ENCODE measurements around the gene EXOSC5.
"Not testable (repeated sequence)": the region's sequence is repeated elsewhere in the genome, so short reads cannot be mapped to it uniquely, and the experiment has no call there.

EXOSC5 gene

GRCh38 chr19:41391618-41392017, 5.5 kb downstream of the EXOSC5 start:
- DNase-seq (ENCODE audit: low read depth): no peak
- H3K4me3 ChIP-seq (ENCODE audit: low read depth, low read length): no peak overlapping the region
- TF ChIP-seq POLR2A (IDR thresholded peaks at IDR 0.05; ENCODE audit: extremely low read depth, insufficient read length) (no peak), CTCF (IDR thresholded peaks at IDR 0.05; ENCODE audit: low read depth, low read length) (no peak), MAX (IDR thresholded peaks at IDR 0.05; ENCODE audit: low read depth, low read length) (no peak), MYC (IDR thresholded peaks at IDR 0.05; ENCODE audit: low read depth, low read length) (no peak)

- TF ChIP-seq POLR2A (IDR thresholded peaks at IDR 0.05; ENCODE audit: extremely low read depth, insufficient read length) (no peak), MYC (IDR thresholded peaks at IDR 0.05; ENCODE audit: low read depth, low read length) (no peak), MAX (IDR thresholded peaks at IDR 0.05; ENCODE audit: low read depth, low read length) (no peak), CTCF (IDR thresholded peaks at IDR 0.05; ENCODE audit: low read depth, low read length) (no peak)
- H3K4me3 ChIP-seq (ENCODE audit: low read depth, low read length): no peak overlapping the region
- DNase-seq (ENCODE audit: low read depth): no peak
These were observed 10.7 kb downstream of the EXOSC5 start for GRCh38 chr19:41386442-41386841.

- H3K4me3 ChIP-seq (ENCODE audit: low read depth, low read length): no peak overlapping the region
- no peak for TF ChIP-seq MYC (IDR thresholded peaks at IDR 0.05; ENCODE audit: low read depth, low read length)
- no peak for TF ChIP-seq MAX (IDR thresholded peaks at IDR 0.05; ENCODE audit: low read depth, low read length)
- no peak for TF ChIP-seq CTCF (IDR thresholded peaks at IDR 0.05; ENCODE audit: low read depth, low read length)
- no peak for TF ChIP-seq POLR2A (IDR thresholded peaks at IDR 0.05; ENCODE audit: extremely low read depth, insufficient read length)
These were observed 12.8 kb downstream of the EXOSC5 start for GRCh38 chr19:41384351-41384750.

GRCh38 chr19:41381536-41381935, 15.6 kb downstream of the EXOSC5 start:
- not testable (repeated sequence) for DNase-seq (ENCODE audit: low read depth); H3K4me3 ChIP-seq (ENCODE audit: low read depth, low read length)

More at GRCh38 chr19:41384351-41384750, 12.8 kb downstream of the EXOSC5 start:
- DNase-seq (ENCODE audit: low read depth): no peak

GRCh38 chr19:41377977-41378709, 19.0 kb downstream of the EXOSC5 start:
- no peak for DNase-seq (ENCODE audit: low read depth)
- TF ChIP-seq MAX (IDR thresholded peaks at IDR 0.05; ENCODE audit: low read depth, low read length): no peak
- no peak for TF ChIP-seq POLR2A (IDR thresholded peaks at IDR 0.05; ENCODE audit: extremely low read depth, insufficient read length)
- no peak for TF ChIP-seq MYC (IDR thresholded peaks at IDR 0.05; ENCODE audit: low read depth, low read length)
- TF ChIP-seq CTCF (IDR thresholded peaks at IDR 0.05; ENCODE audit: low read depth, low read length): no peak
- H3K4me3 ChIP-seq (ENCODE audit: low read depth, low read length): no peak overlapping the region

GRCh38 chr19:41376998-41377365, 20.2 kb downstream of the EXOSC5 start:
- no peak for DNase-seq (ENCODE audit: low read depth)
- no peak overlapping the region for H3K4me3 ChIP-seq (ENCODE audit: low read depth, low read length)
- TF ChIP-seq MAX (IDR thresholded peaks at IDR 0.05; ENCODE audit: low read depth, low read length): no peak
- no peak for TF ChIP-seq POLR2A (IDR thresholded peaks at IDR 0.05; ENCODE audit: extremely low read depth, insufficient read length)
- TF ChIP-seq MYC (IDR thresholded peaks at IDR 0.05; ENCODE audit: low read depth, low read length): no peak
- TF ChIP-seq CTCF (IDR thresholded peaks at IDR 0.05; ENCODE audit: low read depth, low read length): no peak
